Hypothalamus (tissue), 51 donors: Measurements from ENCODE around the gene CNTNAP5.

Experiments used
- DNase-seq, 51 donors: peaks; one replicate each; lab custom pipeline; 2025; lab: John Stamatoyannopoulos, UW

Gene CNTNAP5

DNA sequence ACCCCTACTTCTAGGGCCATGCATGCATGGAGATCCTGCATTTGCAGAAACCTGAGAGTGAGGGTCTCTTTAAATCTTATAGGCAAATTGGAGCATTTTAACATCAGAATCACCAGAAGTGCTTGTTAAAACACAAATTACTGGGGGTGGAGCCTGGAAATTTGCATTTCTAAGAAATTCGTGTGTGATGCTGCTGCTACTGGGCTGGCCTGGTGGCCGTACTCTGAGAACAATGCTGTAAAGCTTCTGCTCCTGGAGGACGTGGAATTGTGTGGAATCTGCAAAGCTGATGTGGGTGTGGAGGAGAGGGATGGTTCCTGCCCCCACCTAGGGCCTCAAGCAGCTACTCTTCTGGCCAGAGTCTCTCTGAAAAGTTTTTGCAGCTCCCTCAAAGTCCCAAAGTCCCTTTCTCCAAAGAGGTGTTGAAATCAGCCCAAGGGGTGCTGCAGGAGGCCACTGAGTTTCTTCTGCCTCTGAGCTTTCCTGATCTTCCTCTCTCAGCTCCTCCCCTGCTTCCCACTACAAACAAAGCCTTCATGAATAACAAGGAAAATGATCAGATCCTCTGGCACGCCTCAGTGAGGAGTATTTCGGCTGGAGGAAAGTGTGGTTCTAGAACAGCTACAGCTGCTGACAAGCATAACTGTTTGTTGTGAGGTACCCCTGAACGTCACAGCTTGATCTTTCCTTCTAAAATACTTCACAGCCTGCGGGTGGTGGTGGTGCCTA lies 508.3 kb downstream of the CNTNAP5 start:
- no peak for DNase-seq

DNA sequence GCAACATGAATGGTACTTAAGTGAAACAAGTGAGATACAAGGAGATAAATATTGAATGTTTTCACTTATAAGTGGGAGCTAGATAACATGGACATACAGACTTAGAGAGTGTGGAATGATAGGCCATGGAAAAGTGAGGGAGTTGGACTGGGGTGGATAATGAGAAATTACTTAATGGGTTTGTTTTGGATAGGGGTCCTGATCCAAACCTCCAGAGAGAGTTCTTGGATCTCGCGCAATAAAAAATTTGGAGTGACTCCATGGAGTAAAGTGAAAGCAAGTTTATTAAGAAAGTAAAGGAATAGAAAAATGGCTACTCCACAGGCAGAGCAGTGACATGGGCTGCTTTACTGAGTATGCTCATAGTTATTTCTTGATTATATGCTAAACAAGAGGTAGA lies 508.9 kb downstream of the CNTNAP5 start:
- no peak for DNase-seq

DNA sequence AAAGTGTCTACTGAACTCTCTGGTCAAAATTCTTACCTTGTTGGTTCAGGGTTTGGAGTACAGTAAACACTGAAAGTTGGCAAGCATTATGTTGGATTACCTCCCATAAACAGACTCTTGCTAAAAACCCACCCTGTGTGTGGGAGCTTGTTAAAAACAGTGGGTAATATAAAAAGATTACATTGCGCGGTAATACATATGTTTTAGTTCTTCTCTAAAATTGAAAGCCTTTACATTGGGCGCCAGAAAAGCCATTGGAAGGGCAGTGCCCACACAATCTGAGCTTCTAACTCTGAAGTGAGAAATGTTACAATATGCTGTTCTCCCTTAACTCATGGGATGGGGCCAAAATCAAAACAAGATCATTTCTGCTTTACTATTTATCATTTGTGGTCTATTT lies 510.7 kb downstream of the CNTNAP5 start:
- no peak for DNase-seq

DNA sequence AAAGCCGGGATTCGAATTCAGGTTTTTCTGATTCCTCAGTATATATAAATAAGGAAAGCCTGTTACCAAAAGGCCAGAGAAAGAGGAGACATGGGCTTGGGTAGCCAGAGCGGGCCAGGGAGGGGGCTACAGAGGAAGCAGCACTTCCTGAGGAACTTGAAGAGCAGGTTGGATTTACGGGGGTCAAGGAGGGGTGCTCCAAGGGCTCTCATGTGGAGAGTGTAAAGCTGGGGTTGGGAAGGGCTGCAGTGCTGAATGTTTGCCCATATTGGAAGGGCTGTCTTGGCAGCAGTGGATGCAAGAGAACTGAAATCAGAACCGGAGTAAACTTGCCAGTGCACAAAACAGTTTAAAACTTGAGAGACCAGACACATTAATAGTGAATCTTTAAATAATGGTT lies 511.5 kb downstream of the CNTNAP5 start:
- no peak for DNase-seq

DNA sequence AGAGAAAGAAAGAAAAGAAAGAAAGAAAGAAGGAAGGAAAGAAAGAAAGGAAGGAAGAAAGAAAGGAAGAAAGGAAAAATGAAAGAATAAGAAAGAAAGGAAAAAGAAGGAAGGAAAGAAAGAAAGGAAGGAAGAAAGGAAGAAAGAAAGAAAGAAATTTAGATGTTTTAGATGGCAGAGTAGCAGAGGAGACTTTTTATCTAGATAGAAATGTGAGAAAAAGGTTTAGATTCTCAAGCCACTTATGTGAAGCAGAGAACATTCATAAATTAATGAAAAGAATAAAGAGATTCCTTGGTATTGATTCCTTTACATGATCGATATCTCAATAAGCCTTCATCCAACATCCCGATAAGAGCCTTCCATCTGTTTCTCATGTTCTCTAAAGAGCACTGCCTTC lies 513.5 kb downstream of the CNTNAP5 start:
- DNase-seq: no peak

DNA sequence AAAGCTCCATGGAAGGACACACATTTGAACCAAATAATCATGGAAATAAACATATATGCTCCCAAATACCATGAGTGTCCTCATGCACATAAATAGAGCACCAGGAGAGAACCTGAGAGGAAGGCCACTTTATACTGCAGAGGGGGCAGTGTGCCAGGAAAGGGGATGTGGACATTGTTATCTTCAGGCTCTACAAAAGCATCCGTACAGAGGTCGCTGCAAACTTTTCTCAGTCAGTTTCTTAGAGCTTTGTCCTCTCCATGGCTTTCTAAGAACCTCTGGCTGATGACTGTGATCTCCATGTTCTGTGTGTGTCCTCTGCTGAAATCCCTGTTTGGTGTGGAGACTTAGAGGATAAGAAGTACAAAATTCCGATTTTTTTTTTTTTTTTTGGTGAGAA lies 515.7 kb downstream of the CNTNAP5 start:
- DNase-seq: no peak

DNA sequence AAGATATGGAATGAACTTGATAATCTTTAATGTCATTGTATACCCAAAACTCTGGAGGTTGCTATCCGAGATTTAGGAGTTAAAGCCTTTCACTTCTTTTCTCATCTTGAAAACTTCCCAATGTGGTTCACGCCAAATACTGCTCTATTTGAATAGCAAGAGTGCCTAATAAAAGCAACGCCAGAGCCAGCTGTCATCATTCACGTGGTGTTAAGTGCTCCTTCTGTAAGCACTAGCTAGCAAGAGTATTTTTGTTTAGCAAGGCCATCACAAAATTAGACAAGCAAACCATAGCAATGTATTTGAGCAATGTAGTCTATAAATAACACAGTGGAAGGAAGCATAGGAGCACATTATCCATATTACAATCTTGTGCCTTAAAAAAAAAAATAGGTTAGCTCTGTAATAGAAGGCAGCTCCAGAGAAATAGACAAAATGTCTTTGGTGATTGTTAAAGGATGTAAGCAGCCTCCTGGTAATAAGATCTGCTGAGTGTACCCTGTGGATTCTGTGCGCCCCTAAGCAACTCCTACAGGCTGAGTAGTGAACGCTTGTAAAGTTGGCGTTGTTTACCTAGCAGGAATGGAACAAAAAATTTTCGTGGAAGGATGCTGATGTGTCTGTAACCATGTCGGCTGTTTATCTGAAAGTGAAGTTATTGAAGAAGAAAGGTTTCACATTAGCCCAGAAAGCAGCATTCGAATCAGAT lies 518.0 kb downstream of the CNTNAP5 start:
- DNase-seq: no peak

DNA sequence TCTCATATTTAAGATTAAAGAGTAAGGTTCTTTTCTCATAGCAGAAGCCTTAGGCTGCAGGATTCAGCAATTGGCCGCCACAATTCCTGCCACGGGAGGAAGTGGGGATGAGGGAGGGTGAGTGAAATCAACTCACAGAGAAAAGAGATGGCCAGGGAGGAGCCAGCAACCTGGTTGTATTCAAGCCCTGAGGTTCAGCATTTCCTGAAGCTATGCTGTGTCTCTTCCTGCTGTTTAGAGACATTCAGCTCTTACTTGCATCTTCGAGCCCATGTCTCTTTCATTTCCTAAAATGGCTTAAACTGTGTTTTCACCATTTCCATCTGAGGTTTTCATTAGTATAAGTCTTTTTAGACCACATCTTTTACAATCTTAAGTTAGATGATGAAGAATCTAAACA lies 522.6 kb downstream of the CNTNAP5 start:
- DNase-seq: no peak

DNA sequence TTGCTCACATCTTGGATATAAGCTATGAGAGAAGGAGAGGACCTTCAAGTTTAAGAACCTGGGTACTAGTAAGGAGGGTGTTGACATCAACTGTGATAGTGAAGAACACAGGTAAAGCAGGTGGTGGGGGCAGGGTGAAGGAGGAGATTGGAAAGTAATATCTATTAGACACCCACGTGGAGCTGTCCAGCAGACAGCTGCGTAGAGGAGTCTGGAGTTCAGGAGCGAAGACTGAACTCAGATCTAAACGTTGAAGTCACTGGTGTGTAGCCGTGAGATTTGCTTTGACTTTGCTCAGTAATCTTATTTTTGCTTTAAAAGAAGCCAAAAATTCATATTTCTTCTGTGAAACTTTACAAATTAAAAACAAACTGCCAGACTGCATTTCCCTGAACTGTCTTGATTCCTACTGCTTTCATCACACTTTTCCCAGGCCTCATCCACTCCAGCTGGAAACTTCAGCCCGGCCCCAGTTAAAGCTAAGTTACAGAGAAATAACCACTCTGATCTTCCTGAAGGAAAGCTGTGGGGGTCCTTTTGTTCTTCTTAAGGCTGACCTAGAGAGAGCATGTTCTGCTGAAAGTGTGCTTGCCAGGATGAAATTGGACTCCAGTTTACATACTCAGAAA lies 533.3 kb downstream of the CNTNAP5 start:
- DNase-seq: no peak

DNA sequence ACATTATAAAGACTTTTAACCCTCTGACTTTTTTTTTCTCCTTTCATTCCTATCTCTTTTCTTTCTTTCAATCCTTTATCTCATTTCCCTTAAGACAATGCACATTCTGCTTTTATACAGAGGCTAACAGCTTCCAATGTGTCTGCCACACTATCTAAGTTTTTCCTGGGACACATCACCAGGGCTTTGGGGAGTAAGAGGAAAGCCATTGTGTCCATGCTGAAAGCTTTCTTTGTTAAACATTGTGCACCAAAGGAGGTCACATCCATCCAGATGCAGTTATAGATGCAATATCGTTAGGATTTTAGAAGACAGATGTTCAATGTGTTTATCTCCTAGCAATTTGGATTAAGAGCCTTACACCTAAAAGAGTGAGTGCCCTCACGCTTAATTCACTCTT lies 534.1 kb downstream of the CNTNAP5 start:
- no peak for DNase-seq

DNA sequence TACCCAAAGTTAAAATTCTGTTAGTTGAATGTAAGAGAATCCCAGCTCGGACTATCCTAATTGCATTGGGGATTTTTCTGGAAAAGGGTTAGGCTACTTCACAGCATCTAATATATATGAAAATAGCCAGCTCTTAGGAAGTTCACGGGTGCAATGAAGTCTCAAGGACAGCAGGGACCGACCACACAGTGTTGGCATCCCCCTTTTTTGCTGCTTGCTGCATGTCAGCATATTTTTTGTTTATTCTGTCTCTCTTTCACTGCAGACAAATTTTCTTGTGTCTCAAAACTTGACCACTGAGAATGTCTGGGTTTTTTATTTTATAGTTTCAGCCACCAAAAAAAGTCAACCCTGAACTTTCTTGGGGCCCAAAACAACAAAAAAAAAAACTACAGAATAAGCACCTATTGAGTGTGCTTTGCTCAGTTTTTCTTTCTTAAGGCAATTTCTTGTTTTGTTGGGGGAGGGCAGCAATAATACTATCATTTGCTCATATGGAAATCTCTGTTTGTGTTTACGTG lies 535.6 kb downstream of the CNTNAP5 start:
- no peak for DNase-seq

DNA sequence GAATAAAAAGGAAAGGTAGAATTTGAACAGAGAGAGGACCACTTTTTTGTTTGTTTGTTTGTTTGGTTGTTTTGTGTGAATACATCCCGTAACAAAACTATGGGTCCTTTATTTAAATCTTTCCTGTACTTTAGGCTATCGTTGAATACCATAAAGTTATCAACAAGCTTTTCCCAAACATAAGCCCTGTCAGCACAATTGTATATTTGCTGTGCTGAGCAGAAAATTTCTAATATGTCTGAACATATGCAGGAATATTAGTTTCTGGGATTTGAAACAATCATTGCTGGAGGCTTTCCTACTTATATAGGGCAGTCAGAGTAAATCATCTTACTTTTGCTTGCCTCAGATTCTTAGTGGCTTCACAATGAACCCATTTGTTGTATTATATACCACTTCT lies 536.4 kb downstream of the CNTNAP5 start:
- DNase-seq: no peak

DNA sequence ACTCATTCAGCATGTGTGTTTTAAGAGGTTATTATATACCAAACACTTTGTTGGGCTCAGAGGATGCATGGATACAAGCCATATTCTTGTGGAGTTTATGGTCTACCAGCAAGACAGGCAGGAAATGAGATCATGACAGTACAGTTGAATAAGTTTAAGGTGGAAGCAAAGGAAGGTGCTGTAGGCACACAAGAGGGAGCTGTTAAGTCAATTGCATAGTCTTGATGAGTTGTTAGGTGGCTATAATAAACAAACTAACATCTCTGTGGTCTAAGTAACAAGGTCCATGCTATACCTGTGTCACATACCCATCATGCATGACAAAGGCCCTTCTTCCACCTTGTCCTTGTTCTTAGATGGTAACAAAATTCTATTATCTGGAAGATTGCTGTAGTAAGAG lies 538.3 kb downstream of the CNTNAP5 start:
- no peak for DNase-seq

DNA sequence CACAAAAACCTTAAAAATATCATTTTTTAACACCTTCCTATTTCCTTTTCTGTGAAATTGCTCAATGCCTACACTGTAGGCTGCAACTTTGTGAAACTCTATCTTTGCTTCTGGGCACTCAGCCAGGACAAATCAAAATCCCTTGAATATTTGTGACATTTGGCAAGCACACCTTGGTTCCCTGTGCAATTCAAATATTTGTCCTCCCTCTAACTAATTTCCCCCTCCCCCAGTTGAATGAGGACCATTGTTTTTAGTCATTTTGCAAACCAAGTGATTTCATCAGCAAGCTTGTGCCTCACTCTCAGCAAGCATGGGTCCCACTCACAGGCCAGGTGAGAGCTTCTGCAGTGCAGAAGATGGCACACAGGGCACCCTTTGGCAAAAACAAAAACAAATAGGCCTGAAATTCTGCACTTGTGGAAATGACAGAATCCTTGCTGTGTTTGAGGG lies 541.5 kb downstream of the CNTNAP5 start:
- no peak for DNase-seq

DNA sequence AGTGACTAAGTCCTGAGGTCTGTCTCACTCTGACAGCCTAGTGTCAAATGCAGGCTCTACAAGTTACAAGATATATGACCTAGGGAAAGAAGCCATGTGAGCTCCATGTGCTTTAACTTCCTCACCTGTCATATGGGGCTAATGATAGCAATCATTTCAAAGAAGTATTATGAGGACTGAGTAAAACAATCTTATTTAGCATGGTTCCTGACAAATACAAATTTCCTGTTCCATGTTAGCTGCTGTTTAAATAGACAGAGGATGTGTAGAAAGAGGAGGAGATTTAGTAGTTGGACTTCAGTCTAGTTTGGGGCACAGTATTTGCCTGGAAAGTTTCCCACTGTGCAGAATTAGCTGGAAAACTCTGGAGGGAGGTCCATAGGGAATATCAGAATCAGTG lies 545.8 kb downstream of the CNTNAP5 start:
- no peak for DNase-seq

DNA sequence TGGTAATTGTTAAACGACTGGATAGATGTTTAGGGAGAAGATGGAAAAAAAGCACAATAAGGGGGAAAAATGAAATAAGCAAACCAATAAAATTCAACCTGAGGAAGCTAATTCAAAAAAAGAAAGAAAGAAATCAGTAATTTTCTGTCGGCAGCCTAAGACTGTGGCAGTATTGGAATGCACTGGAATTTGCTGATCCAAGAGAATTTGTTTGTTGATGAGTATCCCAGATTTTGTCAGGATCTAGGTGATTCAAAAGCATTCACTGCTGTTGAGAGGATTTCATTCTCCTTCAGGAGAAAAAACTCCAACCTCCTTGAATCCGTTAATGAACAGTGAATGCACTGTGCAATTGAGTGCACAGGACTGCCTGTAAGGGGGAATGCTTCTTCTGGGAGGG lies 546.7 kb downstream of the CNTNAP5 start:
- no peak for DNase-seq

DNA sequence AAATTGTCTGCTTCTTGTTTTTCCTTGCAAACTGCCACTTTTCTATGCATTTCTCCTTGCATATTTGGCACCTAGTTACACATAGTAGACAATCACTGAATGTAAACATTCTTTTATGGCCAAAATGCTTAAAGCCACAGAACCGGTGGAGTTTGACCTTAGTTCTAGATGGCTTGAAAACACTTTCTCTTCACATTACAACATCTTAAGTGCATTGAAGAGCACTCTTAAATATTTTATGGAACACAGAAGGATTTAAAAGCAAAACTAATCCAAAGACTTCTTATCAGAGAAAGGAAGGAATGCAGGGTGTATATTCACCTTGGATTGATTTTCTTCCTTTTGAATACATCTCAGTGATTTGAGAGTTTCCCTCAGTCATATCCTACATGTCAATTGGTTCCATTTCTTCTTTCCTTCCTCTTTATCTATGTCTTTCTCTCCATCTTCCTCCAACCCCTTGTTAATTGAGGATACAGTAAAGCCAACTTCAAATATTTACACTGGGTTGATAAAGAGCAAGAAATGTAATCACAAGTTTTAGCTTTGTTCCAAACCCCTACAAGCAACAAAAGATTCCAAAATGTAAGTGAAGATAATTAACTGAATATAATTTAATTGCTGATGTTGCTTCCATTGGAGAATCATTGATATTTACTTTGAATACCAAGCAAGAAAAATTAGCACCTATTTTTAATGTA lies 548.0 kb downstream of the CNTNAP5 start:
- no peak for DNase-seq

DNA sequence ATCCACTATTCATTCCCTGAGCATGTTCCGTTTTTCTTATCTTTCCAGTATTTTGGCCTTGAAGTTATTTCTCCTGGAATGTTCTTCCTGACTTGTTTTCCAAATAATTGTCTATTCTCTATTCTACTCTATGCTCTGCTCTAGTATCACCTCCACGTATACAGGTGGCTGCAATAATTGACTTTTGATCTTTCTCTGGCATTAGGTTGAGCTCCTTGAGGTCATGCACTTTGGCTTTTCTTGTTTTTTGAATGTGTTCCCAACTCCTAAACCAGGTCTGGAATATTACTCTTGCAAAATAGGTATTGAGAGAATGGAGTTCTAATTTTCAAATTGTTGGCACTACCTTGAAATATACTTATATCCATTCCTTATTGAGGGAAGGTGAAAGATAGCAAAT lies 550.4 kb downstream of the CNTNAP5 start:
- DNase-seq: no peak

DNA sequence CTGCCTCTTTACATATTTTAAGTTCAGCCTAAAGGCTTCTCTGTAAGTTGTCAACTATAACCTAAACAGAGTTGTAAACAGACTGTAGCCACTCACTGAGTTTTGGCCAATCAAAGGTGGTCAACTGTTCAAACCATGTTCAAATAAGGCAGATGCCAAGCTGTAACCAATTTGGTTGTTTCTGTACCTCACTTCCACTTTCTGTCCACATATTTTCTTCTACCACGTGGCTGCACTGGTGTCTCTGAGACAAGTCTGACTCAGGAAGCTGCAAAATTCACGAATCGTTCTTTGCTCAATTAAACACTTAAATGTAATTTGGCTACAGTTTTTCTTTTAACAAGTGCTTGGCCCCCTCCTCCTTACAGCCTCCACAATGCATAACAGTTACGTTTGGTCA lies 555.2 kb downstream of the CNTNAP5 start:
- DNase-seq: no peak

DNA sequence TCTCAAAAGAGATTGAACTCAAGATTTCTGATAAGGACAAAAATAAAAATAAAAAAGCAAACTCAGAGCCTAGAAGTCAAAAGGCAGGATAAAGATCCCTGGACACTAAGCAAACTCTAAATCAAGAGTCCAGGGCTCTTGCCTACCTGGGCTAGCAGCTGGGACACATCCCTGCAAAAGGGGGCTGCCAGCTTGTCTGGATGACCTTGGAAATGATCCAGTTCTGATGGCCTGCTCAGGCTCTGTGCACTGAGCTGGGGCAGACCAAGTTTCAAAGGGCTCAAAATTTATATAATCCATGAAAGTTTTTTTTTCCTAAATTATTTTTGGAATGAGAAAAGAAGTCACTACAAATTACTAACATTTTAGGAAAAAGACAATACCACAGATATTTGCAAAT lies 557.3 kb downstream of the CNTNAP5 start:
- DNase-seq: no peak

DNA sequence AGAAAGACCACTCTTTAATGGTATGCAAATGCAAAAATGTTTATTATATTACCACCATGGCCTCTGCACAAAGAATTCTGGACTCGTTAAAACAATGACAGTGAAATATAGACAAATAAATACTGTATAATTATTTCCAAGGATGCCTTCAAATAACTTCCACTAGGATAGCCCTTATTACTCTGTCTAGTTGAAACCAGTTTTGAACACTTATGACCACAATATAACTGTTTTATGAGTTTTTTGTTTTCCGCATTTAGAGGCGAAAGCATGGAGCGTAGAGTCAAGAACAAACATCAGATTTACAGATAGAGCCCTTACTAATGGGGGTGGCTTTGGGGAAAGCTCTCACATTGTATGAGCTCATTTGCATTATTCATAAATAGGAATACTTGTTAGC lies 559.5 kb downstream of the CNTNAP5 start:
- DNase-seq: no peak
